GM19240 (cell line): Measurements from ENCODE around the gene S100A10.

ENCODE experiments used
- DNase-seq: peaks from one replicate; pipeline ENCODE4 v3.0.0; 2011; ENCODE audit warnings: low spot score; ENCODE audit not compliant: insufficient read length

Gene S100A10

GRCh38 chr1:151939141-151939540, 54.5 kb downstream of the S100A10 start:
- DNase-seq: no peak

DNA sequence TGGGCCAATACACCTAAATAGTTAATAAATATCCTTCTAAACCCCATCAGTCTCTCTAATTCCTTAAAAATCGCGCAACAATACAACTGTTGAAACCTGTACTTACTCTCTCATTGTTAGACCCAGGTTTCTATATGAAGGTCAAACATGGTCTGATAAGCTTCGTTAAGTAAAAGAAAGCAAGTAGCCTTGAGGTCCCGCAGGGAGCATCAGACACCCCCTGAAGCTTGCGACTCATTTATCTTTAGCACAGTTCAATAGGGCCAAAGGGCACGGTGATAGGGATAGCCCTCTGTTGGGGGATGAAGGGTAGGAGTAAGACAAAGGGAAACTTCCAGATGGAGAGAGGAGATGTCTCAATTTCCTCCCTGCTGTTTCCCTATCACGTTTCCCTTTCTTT, 57.0 kb downstream of the S100A10 start:
- DNase-seq: no peak

DNA sequence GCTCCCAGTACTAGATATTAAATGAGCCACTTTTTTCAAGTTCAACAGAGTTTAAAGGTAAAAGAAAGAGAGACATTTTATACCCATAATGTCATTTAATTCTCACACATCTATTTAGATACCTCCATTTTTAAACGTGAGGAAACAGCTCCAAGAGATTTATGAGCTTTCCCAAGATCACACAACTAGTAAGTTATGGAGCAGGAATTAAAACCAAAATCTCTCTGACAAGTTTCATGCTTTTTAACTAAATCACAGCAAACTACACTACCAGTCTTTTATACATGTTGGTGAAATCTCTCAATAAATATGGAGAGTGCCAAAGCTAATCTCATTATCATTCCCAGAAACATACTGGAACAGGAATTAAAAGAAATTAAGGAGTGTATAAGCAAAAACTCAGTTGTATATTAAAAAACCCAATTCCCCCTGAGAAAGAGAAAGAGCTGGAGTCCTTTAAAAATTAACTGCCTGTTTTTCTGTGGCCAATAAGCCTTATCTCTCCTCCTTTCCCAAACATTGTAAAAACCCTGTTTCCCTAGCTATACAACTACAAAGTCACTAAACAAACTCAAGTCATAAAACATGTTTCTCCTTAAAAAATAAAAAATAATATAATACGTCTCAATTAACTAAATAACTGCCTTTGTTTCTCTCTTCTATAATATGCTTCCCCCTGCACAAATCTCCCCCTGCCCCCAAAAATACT, 57.6 kb downstream of the S100A10 start:
- no peak for DNase-seq

GRCh38 chr1:151935154-151935553, 58.5 kb downstream of the S100A10 start:
- DNase-seq: no peak

- DNase-seq: no peak
These were observed 59.6 kb downstream of the S100A10 start for GRCh38 chr1:151934048-151934493.
